Neural crest cell (in vitro differentiated cells): Measurements from ENCODE around the gene TTC32. TPM values are rescaled to one million over a fixed set of nuclear protein-coding genes. Genes with fewer than 3 reads are reported as not detected.

Source experiments
- DNase-seq: peaks from one replicate; pipeline ENCODE4 v3.0.0; 2021; ENCODE audit warnings: low read depth, mixed read lengths, low spot score
- H3K27ac Mint-ChIP-seq: one replicate; pipeline ENCODE4 v1.8.0; 2021; ENCODE audit warnings: mild to moderate bottlenecking, mixed read lengths; ENCODE audit not compliant: unreplicated experiment
- H3K27me3 Mint-ChIP-seq: 2 replicates; pipeline ENCODE4 v1.8.0; 2021; ENCODE audit warnings: low read depth, mild to moderate bottlenecking, mixed read lengths
- H3K36me3 Mint-ChIP-seq: 2 replicates; pipeline ENCODE4 v1.8.0; 2021; ENCODE audit warnings: low read depth, mild to moderate bottlenecking, mixed read lengths
- H3K4me1 Mint-ChIP-seq: 2 replicates; pipeline ENCODE4 v1.8.0; 2021; ENCODE audit warnings: mixed read lengths
- H3K4me3 Mint-ChIP-seq: one replicate; pipeline ENCODE4 v1.8.0; 2021; ENCODE audit warnings: mild to moderate bottlenecking, mixed read lengths
- H3K9me3 Mint-ChIP-seq: 2 replicates; pipeline ENCODE4 v1.8.0; 2021; ENCODE audit warnings: mixed read lengths
- total RNA-seq: library from RNA; stranded (reverse); gene quantifications from 2 replicates; pipeline ENCODE4 v1.2.1, GENCODE V29; 2021
- TF ChIP-seq, protein P1 (sequence below): fragments of 200-600 bp; sonication (generic); conservative IDR thresholded peaks from 2 replicates; pipeline ENCODE4 v1.5.0; 2021; ENCODE audit warnings: antibody characterized with exemption, mild to moderate bottlenecking

TTC32 gene
- total RNA-seq, 1 donor from 2014 or later = 13.5 TPM

GRCh38 chr2:19863303-19864041 lies 38.3 kb downstream of the TTC32 start:
- no peaks in the 10 kb centered on the region for H3K9me3 Mint-ChIP-seq
- peaks cover 14% of the 10 kb centered on the region for H3K27me3 Mint-ChIP-seq
- no peaks in the 10 kb centered on the region for H3K36me3 Mint-ChIP-seq
- TF ChIP-seq, protein P1, sequence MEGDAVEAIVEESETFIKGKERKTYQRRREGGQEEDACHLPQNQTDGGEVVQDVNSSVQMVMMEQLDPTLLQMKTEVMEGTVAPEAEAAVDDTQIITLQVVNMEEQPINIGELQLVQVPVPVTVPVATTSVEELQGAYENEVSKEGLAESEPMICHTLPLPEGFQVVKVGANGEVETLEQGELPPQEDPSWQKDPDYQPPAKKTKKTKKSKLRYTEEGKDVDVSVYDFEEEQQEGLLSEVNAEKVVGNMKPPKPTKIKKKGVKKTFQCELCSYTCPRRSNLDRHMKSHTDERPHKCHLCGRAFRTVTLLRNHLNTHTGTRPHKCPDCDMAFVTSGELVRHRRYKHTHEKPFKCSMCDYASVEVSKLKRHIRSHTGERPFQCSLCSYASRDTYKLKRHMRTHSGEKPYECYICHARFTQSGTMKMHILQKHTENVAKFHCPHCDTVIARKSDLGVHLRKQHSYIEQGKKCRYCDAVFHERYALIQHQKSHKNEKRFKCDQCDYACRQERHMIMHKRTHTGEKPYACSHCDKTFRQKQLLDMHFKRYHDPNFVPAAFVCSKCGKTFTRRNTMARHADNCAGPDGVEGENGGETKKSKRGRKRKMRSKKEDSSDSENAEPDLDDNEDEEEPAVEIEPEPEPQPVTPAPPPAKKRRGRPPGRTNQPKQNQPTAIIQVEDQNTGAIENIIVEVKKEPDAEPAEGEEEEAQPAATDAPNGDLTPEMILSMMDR = peak; percentile 99
- H3K4me3 Mint-ChIP-seq = no peak overlapping the region
- DNase-seq = peak; percentile 72
- H3K27ac Mint-ChIP-seq = no peak overlapping the region
- H3K4me1 Mint-ChIP-seq = peaks cover 10% of the 10 kb centered on the region

DNA sequence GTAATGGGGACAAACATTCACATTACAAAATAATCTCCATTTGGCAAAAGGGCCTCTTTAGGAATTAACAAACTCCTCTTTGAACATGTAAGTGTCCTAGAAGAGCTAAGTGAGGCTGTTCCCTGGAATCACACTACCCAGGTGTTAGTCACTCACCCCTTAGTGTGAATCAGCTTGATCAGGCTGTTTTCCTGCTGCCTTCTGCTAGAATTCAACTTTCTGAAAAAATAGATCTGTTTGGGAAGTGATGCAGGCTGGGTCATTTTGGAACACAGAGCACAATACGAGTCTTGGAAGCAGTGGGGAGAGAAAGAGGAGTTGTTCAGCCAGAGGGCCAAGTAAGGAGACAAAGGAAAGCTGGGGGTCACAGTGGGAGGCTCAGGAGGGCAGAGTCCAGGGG lies 40.0 kb downstream of the TTC32 start:
- H3K27me3 Mint-ChIP-seq = peaks cover 4% of the 10 kb centered on the region
- DNase-seq = no peak
- no peaks in the 10 kb centered on the region for H3K36me3 Mint-ChIP-seq
- H3K4me1 Mint-ChIP-seq = peaks cover 8% of the 10 kb centered on the region
- TF ChIP-seq, protein P1 = no peak
- no peaks in the 10 kb centered on the region for H3K9me3 Mint-ChIP-seq
- no peak overlapping the region for H3K27ac Mint-ChIP-seq
- no peak overlapping the region for H3K4me3 Mint-ChIP-seq

GRCh38 chr2:19860022-19860421 lies 41.8 kb downstream of the TTC32 start:
- H3K36me3 Mint-ChIP-seq = no peaks in the 10 kb centered on the region
- peaks cover 4% of the 10 kb centered on the region for H3K27me3 Mint-ChIP-seq
- DNase-seq = no peak
- H3K27ac Mint-ChIP-seq = no peak overlapping the region
- TF ChIP-seq, protein P1 = no peak
- H3K4me3 Mint-ChIP-seq = no peak overlapping the region
- H3K9me3 Mint-ChIP-seq = no peaks in the 10 kb centered on the region
- H3K4me1 Mint-ChIP-seq = peaks cover 8% of the 10 kb centered on the region

DNA sequence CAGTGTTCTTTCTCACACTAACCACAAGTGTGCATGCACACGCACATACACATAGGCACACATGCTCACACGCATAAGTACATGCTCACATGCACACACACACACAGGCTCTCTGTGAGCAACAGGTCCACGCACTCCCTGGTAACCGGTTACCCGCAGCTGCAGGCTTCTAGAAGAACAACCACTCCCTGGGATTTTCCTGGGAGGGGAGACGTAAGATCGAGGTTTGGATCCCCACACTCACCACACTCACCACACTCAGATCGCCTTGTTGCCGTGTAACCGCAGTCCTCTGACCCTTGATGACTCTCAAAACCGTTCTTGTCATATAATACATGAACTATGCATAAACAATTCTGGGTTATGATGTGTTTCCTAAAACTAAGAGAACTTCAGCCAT lies 42.2 kb downstream of the TTC32 start:
- Mint-ChIP-seq H3K27me3 (peaks cover 4% of the 10 kb centered on the region), H3K4me1 (peaks cover 8% of the 10 kb centered on the region), H3K36me3 (no peaks in the 10 kb centered on the region), H3K27ac (no peak overlapping the region), H3K4me3 (no peak overlapping the region), H3K9me3 (no peaks in the 10 kb centered on the region)
- no peak for DNase-seq
- TF ChIP-seq, protein P1 = no peak

GRCh38 chr2:19857806-19858205 lies 44.0 kb downstream of the TTC32 start:
- TF ChIP-seq, protein P1 = no peak
- no peak overlapping the region for H3K4me3 Mint-ChIP-seq
- H3K36me3 Mint-ChIP-seq = no peaks in the 10 kb centered on the region
- peaks cover under 1% of the 10 kb centered on the region for H3K27me3 Mint-ChIP-seq
- DNase-seq = no peak
- peaks cover 8% of the 10 kb centered on the region for H3K4me1 Mint-ChIP-seq
- H3K9me3 Mint-ChIP-seq = no peaks in the 10 kb centered on the region
- H3K27ac Mint-ChIP-seq = no peak overlapping the region
